HG02970 (cell line): ENCODE data around the gene ATXN3.

ENCODE experiments used
- ATAC-seq: cut with Tn5 transposase; IDR thresholded peaks from one replicate; pipeline ENCODE4 v1.9.1; 2021; ENCODE audit warnings: mild to moderate bottlenecking, moderate library complexity, moderate number of reproducible peaks; ENCODE audit not compliant: unreplicated experiment, low FRiP score

ATXN3 gene

DNA sequence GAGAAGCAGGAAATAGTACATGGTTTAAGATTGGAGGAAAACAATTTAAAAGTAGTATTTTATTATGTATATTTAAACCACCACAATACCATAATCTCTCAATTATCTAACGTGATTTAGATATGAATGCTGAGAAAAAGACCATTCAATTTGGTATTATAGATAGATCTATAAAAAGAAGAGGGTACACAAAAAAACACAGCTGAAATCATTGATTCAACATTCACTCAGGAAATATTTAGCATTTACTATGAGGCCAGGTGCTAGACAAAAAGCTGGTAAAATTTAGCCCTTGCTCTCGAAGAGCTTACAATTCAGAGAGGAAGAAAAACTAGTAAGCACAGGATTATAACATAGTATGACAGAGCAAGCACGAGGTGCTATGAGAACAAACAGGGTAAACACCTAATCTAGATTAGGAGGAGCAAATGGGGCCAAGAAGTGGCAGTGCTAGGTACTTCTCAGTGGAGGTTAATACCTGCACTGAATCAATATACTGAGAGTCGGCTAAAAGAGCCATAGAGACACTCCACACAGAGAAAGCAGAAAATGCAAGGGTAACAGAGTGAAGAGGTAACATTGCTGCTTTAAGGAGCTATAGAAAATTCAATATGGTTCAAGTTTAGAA lies 94.1 kb downstream of the ATXN3 start:
- no peak for ATAC-seq

DNA sequence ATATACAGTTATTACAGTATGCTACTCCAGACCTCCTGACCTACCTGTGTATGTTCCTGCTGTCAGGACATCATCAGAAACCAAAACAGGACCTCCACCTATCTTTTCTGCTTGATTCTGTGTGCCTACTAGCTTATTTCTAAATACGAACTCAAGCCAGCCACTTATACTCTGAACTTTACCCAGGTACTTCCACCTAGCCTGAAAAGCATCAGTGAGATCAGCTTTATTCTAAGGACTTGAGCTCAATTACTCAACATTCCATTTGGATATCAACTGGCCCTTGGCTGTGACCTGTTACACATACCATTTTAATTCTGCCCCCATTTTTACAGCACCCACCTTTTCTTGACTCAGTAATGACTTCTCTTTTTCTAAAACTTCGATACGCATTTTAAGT lies 95.7 kb downstream of the ATXN3 start:
- ATAC-seq: no peak

GRCh38 chr14:92009604-92010003 lies 96.8 kb downstream of the ATXN3 start:
- no peak for ATAC-seq
